GM21737 (cell line): Measurements from ENCODE around the gene MAF.

Source experiments
- ATAC-seq: cut with Tn5 transposase; IDR thresholded peaks from one replicate; pipeline ENCODE4 v1.9.1; 2021; ENCODE audit warnings: mild to moderate bottlenecking, moderate library complexity; ENCODE audit not compliant: unreplicated experiment

The MAF gene

GRCh38 chr16:79600638-79601091, at the start of gene MAF:
TSS of gene MAF (minus strand) at chr16:79600737. CDS start at chr16:79599902, 835 bp downstream.
- no peak for ATAC-seq

DNA sequence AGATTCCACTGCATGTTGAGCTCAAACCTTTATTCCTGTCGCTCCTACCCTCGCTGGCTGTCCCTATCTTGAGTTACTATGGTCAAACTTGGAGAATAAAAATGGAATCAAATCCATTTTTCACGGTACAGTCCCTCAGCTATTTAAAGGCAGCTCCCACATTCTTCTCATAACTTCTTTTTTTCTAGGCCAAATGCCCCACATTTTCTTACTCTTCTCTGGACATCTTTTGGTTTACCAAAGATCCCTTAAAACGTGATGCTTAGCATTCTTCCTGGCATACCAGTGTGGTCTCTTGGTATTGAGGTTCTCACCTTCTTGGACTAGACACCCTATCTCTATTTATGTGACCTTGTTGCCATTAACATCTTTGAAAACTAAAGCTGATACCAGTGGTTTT, 48.3 kb upstream of the MAF start:
- no peak for ATAC-seq

GRCh38 chr16:79647586-79647985, 47.0 kb upstream of the MAF start:
- no peak for ATAC-seq

DNA sequence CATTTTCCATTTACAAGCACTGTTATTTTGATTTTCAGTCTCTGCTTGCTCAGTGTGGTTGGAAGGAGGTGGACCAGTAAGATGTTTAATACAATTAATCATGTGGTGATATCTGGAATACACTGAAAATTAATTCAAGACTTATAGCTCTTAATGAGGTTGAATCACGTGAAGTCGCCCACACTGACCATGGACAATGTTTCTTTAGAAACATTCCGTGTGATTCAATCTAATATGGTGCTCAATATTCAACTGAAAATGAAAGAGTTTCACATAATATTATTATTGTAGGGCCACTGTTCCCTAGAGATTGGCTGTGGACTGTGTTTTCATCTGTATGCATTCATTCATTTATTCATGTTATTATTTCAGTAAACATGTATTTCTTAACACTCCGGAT, 45.2 kb upstream of the MAF start:
- no peak for ATAC-seq

- ATAC-seq, result no peak
Observed at GRCh38 chr16:79644971-79645667, 44.6 kb upstream of the MAF start.

GRCh38 chr16:79642652-79643051, 42.1 kb upstream of the MAF start:
- no peak for ATAC-seq

DNA sequence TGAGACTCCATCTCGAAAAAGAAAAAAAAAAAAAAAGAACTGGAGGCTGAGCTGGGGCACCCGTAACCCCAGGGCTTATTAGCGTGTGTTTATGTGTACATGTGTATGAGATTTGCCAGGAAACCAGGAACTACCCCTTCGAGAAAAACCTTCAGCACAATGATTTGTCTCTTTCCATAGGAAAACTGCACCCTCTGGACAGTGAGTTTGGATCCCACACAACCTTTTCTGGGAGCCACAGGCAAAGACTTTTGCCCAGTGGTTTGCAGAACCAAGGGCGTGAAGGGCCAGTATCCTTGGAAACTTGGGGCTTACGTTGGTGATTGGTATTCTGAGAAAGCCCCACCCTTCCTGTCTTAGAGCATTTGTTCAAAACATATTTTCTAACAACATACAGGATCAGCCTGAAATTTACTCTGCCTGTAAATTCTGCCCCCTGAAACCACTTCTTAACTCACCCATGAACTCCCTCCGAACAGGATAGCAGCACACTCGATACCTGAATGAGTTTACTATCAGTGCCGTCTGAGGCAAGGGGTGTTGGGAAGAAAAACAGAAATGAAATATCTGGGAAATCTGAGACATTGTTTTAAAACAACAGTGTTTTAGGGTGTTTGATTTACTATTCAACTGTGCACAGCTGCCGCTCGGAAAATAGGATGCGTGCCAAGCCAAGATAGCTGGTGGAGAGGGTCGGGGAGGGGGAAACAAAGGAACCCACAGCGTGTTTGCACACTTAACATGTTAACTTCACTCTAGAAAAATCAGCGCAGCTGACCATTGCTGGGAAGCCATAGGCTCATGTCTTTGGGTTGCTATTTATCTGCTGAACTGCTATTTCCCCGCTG, 40.2 kb upstream of the MAF start:
- no peak for ATAC-seq

DNA sequence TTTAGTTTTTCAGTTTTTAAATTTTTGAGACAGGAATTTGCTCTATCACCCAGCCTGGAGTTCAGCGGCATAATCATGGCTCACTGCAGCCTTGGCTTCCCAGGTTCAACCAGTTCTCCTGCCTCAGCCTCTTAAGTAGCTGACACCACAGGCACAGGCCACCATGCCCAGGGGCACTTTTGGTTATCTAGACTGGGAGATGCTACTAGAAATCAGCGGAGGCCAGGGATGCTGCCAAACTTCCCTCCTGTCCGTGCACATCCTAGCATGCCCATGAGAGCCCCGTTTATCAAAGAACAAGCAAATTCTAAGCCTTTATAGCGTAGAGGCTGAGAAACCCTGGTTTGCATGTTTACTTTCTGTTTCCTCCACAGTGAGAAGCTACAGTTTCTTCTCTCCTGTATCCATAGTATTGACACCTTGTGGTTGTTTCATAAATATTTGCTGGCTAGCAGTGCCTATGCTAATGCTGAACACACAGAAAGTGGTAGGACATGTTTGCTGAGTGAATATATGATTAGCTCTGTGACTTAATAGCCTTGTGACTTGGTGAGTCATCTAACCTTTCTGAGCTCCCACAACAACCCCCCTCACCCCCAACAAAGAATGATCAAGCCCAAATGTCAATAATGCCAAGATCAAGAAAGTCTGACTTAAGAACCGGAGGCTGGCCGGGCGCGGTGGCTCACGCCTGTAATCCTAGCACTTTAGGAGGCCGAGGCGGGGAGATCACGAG, 39.2 kb upstream of the MAF start:
- ATAC-seq, result no peak

GRCh38 chr16:79638386-79638785, 37.8 kb upstream of the MAF start:
- no peak for ATAC-seq

DNA sequence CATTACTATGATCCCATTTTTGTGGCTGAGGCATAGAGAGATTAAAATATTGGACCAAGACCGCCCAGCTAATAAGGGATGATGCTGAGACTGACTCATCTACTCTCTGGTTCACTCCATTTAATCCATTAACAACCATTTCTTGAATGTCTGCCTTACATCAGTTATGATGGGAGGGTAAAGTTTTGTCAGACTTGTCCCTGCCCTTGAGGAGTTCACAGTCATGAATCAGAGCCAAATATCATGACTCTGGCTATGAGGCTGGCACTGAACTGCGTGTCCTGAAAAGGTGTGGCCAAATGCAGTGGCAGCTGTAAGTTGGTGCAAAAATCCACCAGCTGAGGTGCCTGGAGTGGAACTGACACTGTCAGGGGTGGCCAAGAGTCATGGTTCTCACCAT, 35.0 kb upstream of the MAF start:
- ATAC-seq, result no peak

DNA sequence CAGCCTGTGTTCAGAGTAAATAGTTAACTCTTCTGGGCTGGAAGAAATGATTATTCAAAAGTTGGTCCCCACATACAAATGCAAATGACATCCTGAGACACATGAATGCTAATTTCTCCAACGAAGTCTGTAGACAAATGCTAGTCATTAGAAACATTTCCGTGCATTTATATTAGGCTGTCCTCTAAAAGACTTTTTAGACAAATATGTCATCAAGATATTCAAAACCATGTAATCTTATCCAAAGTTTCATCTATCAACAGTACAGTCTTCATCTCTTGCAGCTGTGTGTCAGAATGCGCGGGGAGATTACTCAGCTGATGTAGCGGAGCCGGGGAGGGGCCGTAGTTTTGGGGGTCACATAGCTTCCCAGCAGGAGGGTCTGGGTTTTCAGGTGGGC, 33.8 kb upstream of the MAF start:
- ATAC-seq, result no peak

DNA sequence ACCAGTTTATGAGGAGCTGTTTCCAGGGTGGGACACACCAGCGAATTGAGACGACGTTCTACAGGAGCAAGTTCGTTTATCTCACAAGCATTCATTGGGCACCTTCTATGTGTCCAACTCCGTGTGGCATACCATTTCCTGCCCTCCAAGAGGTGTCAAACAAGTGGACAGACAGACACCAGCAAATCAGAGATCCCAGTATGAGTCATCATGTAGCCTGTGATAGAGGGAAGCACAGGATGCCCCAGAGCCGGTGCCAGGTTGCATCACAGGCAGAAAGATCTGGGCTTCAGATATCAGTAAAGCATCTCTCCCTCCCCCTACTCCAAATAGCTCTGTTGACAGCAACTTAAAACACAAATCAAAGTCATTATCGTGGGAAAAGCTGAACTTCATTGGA, 31.8 kb upstream of the MAF start:
- no peak for ATAC-seq

DNA sequence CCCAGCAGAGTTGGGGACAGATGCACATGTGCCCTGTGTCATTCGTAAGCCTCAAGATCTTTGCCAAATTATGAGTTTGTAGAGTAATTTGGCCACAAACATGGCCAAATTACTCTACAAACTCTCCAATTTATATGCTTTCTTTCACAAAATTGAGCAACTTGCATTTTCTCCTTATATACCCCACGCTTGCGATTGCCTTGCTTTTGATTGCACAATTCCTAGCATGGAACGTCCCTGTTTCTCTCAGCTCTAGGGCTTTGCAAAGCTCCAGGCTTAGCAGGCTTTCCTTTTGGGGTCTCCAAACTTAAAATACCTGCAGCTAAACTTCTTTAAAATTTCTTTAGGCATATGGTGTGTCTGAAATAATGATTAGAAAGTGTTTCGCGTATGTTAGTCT, 28.5 kb upstream of the MAF start:
- no peak for ATAC-seq

DNA sequence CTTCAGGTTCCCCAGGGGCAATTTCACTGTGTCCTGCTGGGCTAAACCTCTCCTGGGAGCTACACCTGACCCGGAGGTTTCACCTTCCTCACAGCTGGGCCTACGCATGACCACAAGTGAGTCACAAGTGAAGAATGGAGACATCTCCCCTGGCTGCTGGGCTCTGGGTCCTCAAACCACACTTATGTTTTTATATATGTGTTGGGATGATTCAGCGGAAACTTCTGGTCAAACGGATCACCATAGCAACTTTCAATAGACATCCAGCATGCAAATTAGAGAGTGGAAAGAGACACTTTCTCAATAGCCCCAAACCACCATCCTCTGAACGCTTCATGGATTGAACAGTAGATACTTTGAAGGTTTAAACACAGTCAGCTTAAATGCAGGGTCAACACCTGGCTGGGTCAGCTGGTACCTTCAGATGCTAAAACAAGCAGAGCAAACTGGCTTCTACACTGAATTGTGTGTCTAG, 28.0 kb upstream of the MAF start:
- peak; percentile 84 for ATAC-seq

- ATAC-seq, result no peak
Observed at GRCh38 chr16:79627092-79627491, 26.6 kb upstream of the MAF start.

GRCh38 chr16:79625738-79626137, 25.2 kb upstream of the MAF start:
- ATAC-seq, result no peak

DNA sequence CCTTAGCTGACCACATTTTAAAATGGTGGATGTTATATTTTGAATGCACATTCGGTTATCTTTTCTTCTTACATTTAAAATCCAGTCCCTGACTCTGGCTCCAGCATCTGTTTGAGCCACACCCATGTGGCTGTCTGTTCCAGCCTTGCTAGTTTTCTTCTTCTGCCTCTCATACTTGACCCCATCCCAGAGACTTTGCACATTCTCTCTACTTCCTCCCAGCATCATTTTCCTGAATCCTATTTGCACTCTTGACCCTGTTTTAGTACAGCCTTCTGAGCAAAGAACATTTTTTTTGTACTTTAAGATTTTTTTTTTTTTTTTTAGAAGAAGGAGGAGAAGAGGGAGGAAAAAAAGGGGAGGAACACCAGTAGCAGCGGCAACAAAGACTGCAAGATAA, 23.3 kb upstream of the MAF start:
- ATAC-seq, result no peak

GRCh38 chr16:79623062-79623461, 22.5 kb upstream of the MAF start:
- no peak for ATAC-seq

DNA sequence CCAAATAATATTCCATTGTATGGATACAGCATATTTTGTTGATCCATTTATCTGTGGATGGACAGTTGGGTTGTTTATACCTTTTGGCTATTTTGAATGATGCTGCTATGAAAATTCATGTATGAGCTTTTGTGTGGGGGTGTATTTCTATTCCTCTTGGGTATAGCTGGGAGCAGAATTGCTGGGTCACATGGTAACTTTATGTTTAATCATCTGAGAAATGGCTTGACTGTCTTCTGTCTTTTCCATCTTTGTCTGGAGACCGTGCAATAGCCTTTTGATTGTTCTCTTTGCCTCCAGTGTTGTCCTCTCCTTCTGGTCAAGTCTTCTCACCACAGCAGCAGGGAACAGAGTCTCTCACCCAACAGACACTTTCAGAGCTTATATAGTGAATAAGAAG, 20.5 kb upstream of the MAF start:
- no peak for ATAC-seq

GRCh38 chr16:79618692-79619050, 18.1 kb upstream of the MAF start:
- ATAC-seq, result no peak

DNA sequence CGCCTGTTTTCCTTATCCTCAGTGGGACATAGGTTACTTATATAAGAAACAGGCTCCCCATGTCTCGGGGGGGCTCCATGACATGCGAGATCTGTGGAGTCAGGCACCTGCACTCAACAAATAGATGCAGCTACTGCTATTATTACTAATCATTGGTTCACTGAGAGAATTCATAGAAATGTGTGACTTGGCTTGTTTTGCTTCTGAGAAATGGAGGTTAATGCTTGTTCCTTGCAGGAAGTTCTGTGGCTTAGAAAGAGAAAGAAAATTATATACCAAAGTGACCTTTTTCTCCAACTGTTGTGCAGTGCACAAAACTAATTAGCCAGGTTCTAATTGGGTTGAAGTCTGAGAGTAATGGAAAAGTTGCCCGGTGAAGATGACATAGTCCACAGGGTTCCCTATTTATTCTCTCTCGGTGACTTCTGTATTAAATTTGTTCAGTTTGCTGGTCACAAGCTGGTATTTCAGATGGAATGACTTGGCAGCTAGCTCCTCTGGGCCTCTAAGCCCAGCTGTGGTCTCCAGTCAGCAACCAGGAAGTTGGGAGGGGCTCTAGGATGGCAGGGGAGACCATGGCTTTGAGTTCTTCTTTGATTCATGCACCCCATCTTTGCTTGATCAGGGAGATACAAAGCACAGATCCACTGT, 17.6 kb upstream of the MAF start:
- no peak for ATAC-seq
